KOPT-K1 (cell line): ENCODE data around the gene PKNOX1.

Source experiments
- H3K27ac ChIP-seq: fragments of 200-600 bp; sonication (generic); 2 replicates; pipeline ENCODE4 v1.5.1; 2016; ENCODE audit warnings: antibody characterized with exemption, mild to moderate bottlenecking, low read depth, low read length; ENCODE audit not compliant: poor library complexity, severe bottlenecking
- H3K36me3 ChIP-seq: fragments of 200-600 bp; sonication (generic); 2 replicates; pipeline ENCODE4 v1.5.1; 2017; ENCODE audit warnings: antibody characterized with exemption, mild to moderate bottlenecking, low read length, moderate library complexity; ENCODE audit not compliant: insufficient read depth
- H3K9me3 ChIP-seq: fragments of 200-600 bp; sonication (generic); 2 replicates; pipeline ENCODE4 v1.5.1; 2017; ENCODE audit warnings: antibody characterized with exemption, low read length, mild to moderate bottlenecking; ENCODE audit not compliant: insufficient read depth, poor library complexity, severe bottlenecking

PKNOX1 gene

GRCh38 chr21:43016728-43017127, 42.4 kb downstream of the PKNOX1 start:
- no peak overlapping the region for H3K27ac ChIP-seq
- peaks cover 79% of the 10 kb centered on the region for H3K36me3 ChIP-seq
- H3K9me3 ChIP-seq, result no peaks in the 10 kb centered on the region

DNA sequence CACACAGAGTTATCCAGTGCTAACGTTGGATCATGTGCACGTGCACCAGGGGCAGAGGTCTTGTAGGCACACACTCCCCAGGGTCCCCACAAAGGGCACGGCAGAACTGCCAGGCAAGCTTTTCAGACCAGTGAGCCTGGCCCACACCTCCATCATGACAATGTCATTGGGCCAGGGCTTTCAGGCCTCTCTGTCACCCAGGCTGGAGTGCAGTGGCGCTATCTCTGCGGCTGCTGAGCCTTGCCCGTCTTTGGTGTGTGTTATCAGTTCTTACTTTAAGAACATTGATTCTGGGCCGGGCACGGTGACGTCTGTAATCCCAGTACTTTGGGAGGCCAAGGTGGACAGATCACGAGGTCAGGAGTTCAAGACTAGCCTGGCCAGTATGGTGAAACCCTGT, 44.2 kb downstream of the PKNOX1 start:
- peaks cover 71% of the 10 kb centered on the region for H3K36me3 ChIP-seq
- no peaks in the 10 kb centered on the region for H3K9me3 ChIP-seq
- H3K27ac ChIP-seq, result no peak overlapping the region

DNA sequence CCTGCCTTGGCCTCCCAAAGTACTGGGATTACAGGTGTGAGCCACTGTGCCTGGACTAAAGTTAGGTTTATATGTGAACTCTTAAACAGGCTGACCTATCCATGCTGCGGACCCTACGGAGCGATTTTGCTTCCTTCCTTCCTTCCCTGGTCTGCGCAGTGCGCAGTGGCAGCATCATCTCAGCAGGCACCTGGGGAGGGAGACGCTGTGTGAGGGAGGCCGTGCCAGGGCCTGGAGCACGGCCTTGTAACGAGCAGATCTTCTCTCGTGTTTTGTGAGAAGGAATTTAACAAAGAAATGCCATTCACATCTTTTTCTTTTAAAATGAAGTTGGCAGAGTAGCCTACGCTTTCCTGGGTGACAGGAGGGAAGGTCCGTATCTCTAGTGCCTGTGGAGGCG, 45.8 kb downstream of the PKNOX1 start:
- Histone ChIP-seq H3K9me3 (no peaks in the 10 kb centered on the region), H3K36me3 (peaks cover 70% of the 10 kb centered on the region), H3K27ac (no peak overlapping the region)

GRCh38 chr21:43020771-43021170, 46.4 kb downstream of the PKNOX1 start:
- H3K9me3 ChIP-seq, result no peaks in the 10 kb centered on the region
- peaks cover 68% of the 10 kb centered on the region for H3K36me3 ChIP-seq
- H3K27ac ChIP-seq, result no peak overlapping the region

- Histone ChIP-seq H3K36me3 (peaks cover 64% of the 10 kb centered on the region), H3K9me3 (no peaks in the 10 kb centered on the region), H3K27ac (no peak overlapping the region)
Observed at GRCh38 chr21:43021191-43021590, 46.8 kb downstream of the PKNOX1 start.

DNA sequence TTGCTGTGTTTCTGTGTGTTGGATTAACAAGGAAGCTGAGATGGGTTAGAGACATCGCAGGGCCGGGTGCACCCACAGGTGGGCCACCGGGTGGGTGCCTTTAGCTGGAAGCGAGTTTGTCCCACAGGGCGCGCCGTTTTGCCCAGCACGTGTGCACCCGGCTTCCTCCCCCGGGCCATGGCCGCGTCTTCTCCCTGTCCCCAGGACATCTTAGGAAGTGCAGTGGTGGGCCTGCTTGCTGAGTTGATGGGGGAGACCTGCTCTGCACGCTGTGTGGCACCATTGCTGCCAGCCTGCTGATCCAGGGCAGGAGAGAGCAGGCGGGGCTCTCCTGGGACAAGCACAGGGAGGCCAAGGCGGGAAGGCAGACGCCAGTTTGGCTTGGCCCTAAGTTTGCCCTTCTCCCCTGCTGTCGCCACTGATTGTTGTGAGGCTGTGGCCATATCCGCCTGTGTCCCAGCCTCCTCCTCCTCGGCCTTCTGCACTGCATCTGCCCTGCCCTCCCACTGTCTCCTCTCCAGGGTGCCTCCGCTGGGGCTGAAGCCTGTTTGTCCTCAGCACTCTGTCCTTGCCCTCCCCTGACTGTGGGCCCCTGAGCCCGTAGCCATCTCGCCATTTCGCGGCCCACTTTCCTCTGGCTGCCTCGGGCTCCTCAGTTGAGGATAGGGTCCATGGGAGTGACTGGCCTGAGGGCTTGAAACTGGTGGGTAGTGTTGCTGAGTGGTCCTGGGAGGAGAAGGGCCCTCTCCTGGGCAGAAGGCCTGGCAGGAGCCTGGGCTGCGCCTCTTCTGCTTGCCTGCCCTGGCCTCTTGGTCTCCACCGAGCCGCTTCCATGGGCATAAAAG, 47.6 kb downstream of the PKNOX1 start:
- Histone ChIP-seq H3K27ac (no peak overlapping the region), H3K9me3 (no peaks in the 10 kb centered on the region), H3K36me3 (peaks cover 56% of the 10 kb centered on the region; the same call in 1 of the 2 replicates)

- Histone ChIP-seq H3K36me3 (peaks cover 58% of the 10 kb centered on the region), H3K9me3 (no peaks in the 10 kb centered on the region), H3K27ac (no peak overlapping the region)
Observed at GRCh38 chr21:43023175-43023574, 48.8 kb downstream of the PKNOX1 start.

GRCh38 chr21:43024439-43025136, 50.2 kb downstream of the PKNOX1 start:
- Histone ChIP-seq H3K36me3 (peaks cover 64% of the 10 kb centered on the region), H3K27ac (peak overlapping the region; percentile 57), H3K9me3 (no peaks in the 10 kb centered on the region)

- H3K9me3 ChIP-seq, result no peaks in the 10 kb centered on the region
- H3K36me3 ChIP-seq, result peaks cover 66% of the 10 kb centered on the region
- peak overlapping the region; percentile 57 for H3K27ac ChIP-seq
Observed at GRCh38 chr21:43025636-43026180, 51.3 kb downstream of the PKNOX1 start.

DNA sequence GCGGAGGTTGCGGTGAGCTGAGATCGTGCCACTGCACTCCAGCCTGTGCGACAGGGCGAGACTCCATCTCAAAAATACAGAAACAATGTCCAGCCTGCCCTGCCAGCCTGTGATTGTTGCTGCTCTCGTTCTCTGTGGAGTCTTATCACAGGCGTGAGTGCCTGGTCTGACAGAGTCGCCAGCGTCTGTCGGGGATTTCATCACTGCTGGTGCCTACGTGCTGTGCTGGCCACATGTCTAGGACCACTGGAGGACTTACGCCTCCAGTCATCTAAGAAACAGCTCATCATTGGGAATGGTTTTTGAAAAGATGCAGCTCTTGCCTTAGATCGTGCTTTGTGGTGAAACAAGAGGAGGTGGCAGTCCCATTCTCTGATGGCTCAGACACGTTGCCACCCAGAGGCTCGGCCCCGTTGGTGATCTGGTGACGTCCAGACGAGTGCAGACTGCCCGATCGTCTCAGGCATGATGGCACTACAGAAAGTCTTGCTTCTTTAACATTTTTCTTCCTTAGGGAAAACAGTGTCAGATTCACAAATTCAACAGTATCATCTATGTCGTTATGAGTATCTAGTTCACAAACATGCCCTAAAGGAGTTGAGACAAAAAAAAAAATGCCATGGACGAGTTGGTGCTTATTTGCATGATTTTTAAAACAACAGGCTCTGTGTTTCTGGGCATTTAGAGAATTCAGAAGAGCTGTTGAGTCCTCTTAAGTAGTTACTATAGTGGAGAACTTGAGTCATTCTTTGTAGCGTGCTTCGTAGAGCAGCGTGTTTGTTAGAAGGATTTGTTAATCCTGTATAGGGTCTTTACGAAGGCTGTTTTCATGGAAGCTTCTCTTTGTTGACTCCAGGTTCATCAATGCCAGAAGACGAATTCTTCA, 53.7 kb downstream of the PKNOX1 start:
- Histone ChIP-seq H3K9me3 (no peaks in the 10 kb centered on the region), H3K27ac (no peak overlapping the region), H3K36me3 (peaks cover 66% of the 10 kb centered on the region)

DNA sequence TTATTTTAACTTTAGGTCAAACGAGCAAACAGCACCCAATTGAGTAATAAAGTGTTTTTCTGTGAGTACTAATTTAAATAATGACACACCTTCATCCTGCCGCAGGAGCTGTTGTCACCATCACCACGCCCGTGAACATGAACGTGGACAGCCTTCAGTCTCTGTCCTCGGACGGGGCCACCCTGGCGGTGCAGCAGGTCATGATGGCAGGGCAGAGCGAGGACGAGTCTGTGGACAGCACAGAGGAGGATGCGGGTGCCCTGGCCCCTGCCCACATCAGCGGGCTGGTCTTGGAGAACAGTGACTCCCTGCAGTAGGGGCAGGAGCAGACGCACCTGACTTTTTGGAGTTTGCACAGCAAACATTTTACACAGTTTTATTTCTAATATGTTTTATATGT, 55.4 kb downstream of the PKNOX1 start:
- Histone ChIP-seq H3K27ac (no peak overlapping the region), H3K36me3 (peaks cover 57% of the 10 kb centered on the region), H3K9me3 (no peaks in the 10 kb centered on the region)

- Histone ChIP-seq H3K36me3 (peaks cover 53% of the 10 kb centered on the region), H3K9me3 (no peaks in the 10 kb centered on the region), H3K27ac (no peak overlapping the region)
Observed at GRCh38 chr21:43031121-43031619, 56.8 kb downstream of the PKNOX1 start.

GRCh38 chr21:43034101-43034500, 59.7 kb downstream of the PKNOX1 start:
- Histone ChIP-seq H3K27ac (no peak overlapping the region), H3K36me3 (peaks cover 34% of the 10 kb centered on the region), H3K9me3 (no peaks in the 10 kb centered on the region)

DNA sequence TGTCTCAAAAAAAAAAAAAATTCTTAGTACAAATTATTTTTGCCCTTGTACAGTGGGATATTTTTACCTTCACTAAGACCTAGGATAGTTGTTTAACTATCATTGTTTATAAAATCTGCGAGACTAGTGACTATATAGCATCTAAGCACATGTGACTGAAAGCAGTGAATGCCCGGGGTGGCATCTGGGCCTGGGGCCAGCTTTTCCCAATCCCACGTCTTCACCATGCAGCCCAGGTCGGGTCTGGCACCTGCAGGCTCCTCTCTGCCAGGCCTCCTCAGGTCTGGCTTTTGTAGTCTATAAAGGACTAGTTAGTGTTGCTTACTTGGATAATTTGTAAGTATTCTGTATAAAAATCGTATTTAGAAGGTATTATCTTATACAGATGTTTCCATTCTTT, 60.5 kb downstream of the PKNOX1 start:
- H3K27ac ChIP-seq, result no peak overlapping the region
- peaks cover 28% of the 10 kb centered on the region for H3K36me3 ChIP-seq
- H3K9me3 ChIP-seq, result no peaks in the 10 kb centered on the region
